Transverse colon (tissue), 4 donors: ENCODE results near the gene TMEM163.

Source experiments
- CTCF ChIP-seq, 5 experiments: fragments of 200-600 bp in 3 of 5; fragments of 450-650 bp in 2 of 5; sonication (generic) in 3 of 5; IDR thresholded peaks; 1 replicate in 2 of 5; 2 replicates in 3 of 5; pipeline ENCODE4 v1.5.1; 2016 to 2017; ENCODE audit warnings: antibody characterized with exemption in 5 of 5, inconsistent platforms in 3 of 5, mild to moderate bottlenecking in 2 of 5, moderate library complexity in 1 of 5
- POLR2A ChIP-seq: fragments of 450-650 bp; IDR thresholded peaks from one replicate; pipeline ENCODE4 v1.6.1; 2016; ENCODE audit warnings: antibody characterized with exemption, mild to moderate bottlenecking, moderate library complexity
- POLR2AphosphoS5 ChIP-seq, 3 donors: sonication (generic); formaldehyde crosslinking; IDR thresholded peaks; one replicate each; pipeline ENCODE4 v1.6.1; 2016; ENCODE audit warnings: antibody characterized with exemption in 3 of 3

- TF ChIP-seq CTCF (IDR thresholded peaks at IDR 0.05) (no peak), POLR2AphosphoS5 (IDR thresholded peaks at IDR 0.05) (no peak), POLR2A (no peak)
Observed at GRCh38 chr2:134440336-134440909, 278.4 kb downstream of the TMEM163 start.
